Ovary (tissue), 3 donors: Measurements from ENCODE around the gene RBP7.

Experiments used
- POLR2A ChIP-seq: fragments of 450-650 bp; IDR thresholded peaks from one replicate; pipeline ENCODE4 v1.6.1; 2017; ENCODE audit warnings: antibody characterized with exemption, mild to moderate bottlenecking, moderate library complexity
- TF ChIP-seq, protein P1 (sequence below), 3 donors: fragments of 450-650 bp in 2 of 3; fragments of 200-600 bp in 1 of 3; IDR thresholded peaks; one replicate each; pipeline versions ENCODE4 v1.5.1 to v1.8.0; 2016 to 2022; ENCODE audit warnings: antibody characterized with exemption in 3 of 3, mild to moderate bottlenecking in 1 of 3
- donor health status: DM: no; HTN: no; CAD: no.

DNA sequence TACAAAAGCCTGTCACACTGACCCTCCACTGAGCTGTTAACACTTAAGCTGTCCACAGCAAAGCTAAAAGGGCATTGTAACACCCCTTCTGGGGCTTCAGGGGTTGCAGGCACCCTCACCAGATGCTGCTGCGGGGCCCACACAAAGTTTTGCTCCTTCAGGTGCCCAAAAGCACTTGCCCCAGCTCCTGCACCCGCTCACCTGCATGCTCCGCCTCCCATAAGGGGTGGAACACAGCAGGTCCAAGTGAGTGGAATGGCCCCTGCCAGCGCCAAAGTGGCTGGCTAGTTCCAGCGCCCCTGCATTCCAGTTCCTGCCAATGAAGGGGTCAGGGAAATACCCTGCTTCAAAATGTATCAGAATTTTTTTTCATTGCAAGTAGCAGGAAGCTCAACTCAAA lies 7.3 kb upstream of the RBP7 start:
- no peak for TF ChIP-seq POLR2A
- TF ChIP-seq, protein P1, sequence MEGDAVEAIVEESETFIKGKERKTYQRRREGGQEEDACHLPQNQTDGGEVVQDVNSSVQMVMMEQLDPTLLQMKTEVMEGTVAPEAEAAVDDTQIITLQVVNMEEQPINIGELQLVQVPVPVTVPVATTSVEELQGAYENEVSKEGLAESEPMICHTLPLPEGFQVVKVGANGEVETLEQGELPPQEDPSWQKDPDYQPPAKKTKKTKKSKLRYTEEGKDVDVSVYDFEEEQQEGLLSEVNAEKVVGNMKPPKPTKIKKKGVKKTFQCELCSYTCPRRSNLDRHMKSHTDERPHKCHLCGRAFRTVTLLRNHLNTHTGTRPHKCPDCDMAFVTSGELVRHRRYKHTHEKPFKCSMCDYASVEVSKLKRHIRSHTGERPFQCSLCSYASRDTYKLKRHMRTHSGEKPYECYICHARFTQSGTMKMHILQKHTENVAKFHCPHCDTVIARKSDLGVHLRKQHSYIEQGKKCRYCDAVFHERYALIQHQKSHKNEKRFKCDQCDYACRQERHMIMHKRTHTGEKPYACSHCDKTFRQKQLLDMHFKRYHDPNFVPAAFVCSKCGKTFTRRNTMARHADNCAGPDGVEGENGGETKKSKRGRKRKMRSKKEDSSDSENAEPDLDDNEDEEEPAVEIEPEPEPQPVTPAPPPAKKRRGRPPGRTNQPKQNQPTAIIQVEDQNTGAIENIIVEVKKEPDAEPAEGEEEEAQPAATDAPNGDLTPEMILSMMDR (IDR thresholded peaks at IDR 0.05), result no peak
